Measurements from ENCODE around the gene ZSCAN5A. TPM values are rescaled to one million over a fixed set of nuclear protein-coding genes. Genes with fewer than 3 reads are reported as not detected.

Gene ZSCAN5A
- total RNA-seq, 4 donors from 2014 or later = 1.00 to 26.1 (median 3.6) TPM

DNA sequence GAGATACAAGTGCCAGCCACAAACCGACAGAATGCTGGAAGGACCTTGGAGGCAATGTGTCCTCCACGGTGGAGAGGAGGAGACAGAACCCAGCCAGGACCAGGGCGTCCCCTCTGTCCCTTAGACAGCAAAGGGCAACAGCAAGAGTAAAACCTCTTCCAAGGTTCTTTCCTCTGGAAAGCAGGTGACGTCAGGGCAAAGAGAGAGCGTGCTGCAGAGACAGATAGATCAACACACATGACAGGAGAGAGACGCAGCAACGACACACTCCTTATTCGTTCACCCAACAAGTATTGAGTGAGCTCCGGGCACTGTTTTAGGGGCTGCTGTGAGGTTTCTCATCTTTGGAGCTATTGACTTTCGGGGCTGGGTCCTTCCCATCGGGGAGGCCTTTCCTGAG is 140.1 kb downstream of the ZSCAN5A start:
- Histone ChIP-seq H3K27ac (no peak overlapping the region), H3K36me3 (no peaks in the 10 kb centered on the region), H3K9me3 (no peaks in the 10 kb centered on the region), H3K4me1 (no peaks in the 10 kb centered on the region), H3K4me3 (no peak overlapping the region), H3K27me3 (peaks cover 0 to 11% (median 3%) of the 10 kb centered on the region in 3 donors)
- TF ChIP-seq POLR2A (IDR thresholded peaks at IDR 0.05) (no peak), CTCF (IDR thresholded peaks at IDR 0.05 in 4 of 5, conservative IDR thresholded peaks at IDR 0.05 in 1 of 5) (no peak)
- DNase-seq (no peak), ATAC-seq (no peak)
- in situ Hi-C loops (cut with MboI; ENCODE audit: low sequenced_read_pairs in 4 of 4) = no loop called here
- intact Hi-C loops (cut with DNase I; ENCODE audit: low total_unique reads) = no loop called here

- in situ Hi-C loops (cut with MboI; ENCODE audit: low sequenced_read_pairs in 4 of 4) = no loop called here
- DNase-seq (no peak), ATAC-seq (no peak)
- no peak overlapping the region for H3K27ac ChIP-seq
- H3K36me3 ChIP-seq = no peaks in the 10 kb centered on the region
- intact Hi-C loops (cut with DNase I; ENCODE audit: low total_unique reads) = no loop called here
- no peaks in the 10 kb centered on the region for H3K4me1 ChIP-seq
- TF ChIP-seq POLR2A (IDR thresholded peaks at IDR 0.05) (no peak), CTCF (IDR thresholded peaks at IDR 0.05 in 4 of 5, conservative IDR thresholded peaks at IDR 0.05 in 1 of 5) (no peak)
- no peak overlapping the region for H3K4me3 ChIP-seq
- no peaks in the 10 kb centered on the region for H3K9me3 ChIP-seq
- peaks cover 0 to 11% (median 3%) of the 10 kb centered on the region in 3 donors for H3K27me3 ChIP-seq
These were observed 140.6 kb downstream of the ZSCAN5A start for GRCh38 chr19:56174086-56174485.

Other genes with a start within 250 kb of the ZSCAN5A start
- 10 to 100 TPM; 16.7 to 43.0 (median 26.5) TPM for gene ZNF787, start 193.5 kb downstream of the ZSCAN5A start, total RNA-seq
- 10 to 100 TPM; 16.4 to 38.9 (median 24.9) TPM for gene ZNF444, start 173.6 kb downstream of the ZSCAN5A start, total RNA-seq
- gene GALP, start 138.8 kb downstream of the ZSCAN5A start, total RNA-seq = not detected
- not detected for gene ZSCAN5B, start 117.1 kb downstream of the ZSCAN5A start, total RNA-seq
- not detected for gene ZSCAN5C, start 112.6 kb downstream of the ZSCAN5A start, total RNA-seq
- gene EDDM13, start 42.1 kb downstream of the ZSCAN5A start, total RNA-seq = not detected
- gene ZNF582, start 78.7 kb upstream of the ZSCAN5A start, total RNA-seq = 1 to 10 TPM in 2 of 4 donors, under 1 TPM in 2; 0.22 to 1.9 (median 0.83) TPM
- gene ZNF583, start 89.5 kb upstream of the ZSCAN5A start, total RNA-seq = 1 to 10 TPM; 3.5 to 9.2 (median 4.3) TPM
- gene ZNF667, start 162.5 kb upstream of the ZSCAN5A start, total RNA-seq = under 1 TPM; 0.24 to 0.78 (median 0.48) TPM
- gene ZNF471, start 193.0 kb upstream of the ZSCAN5A start, total RNA-seq = 1 to 10 TPM in 3 of 4 donors, under 1 TPM in 1; 0.56 to 3.8 (median 3.2) TPM
- 1 to 10 TPM; 2.6 to 5.7 (median 4.9) TPM for gene ZFP28, start 224.1 kb upstream of the ZSCAN5A start, total RNA-seq